HG03432 (cell line): ENCODE data around the gene GPRASP2.
"Not testable (repeated sequence)": the region's sequence is repeated elsewhere in the genome, so short reads cannot be mapped to it uniquely, and the experiment has no call there.

Experiments used
- ATAC-seq: cut with Tn5 transposase; IDR thresholded peaks from one replicate; pipeline ENCODE4 v1.9.1; 2021; ENCODE audit warnings: mild to moderate bottlenecking, moderate library complexity; ENCODE audit not compliant: unreplicated experiment

Gene GPRASP2

GRCh38 chrX:102712216-102712966, at the start of gene GPRASP2:
GPRASP2 (plus strand) TSS chrX:102712448; CDS start chrX:102714870, 2,422 bp downstream.
- ATAC-seq, result no peak

GRCh38 chrX:102663820-102664219, 48.4 kb upstream of the GPRASP2 start:
- not testable (repeated sequence) for ATAC-seq

GRCh38 chrX:102667034-102667433, 45.2 kb upstream of the GPRASP2 start:
- not testable (repeated sequence) for ATAC-seq

GRCh38 chrX:102669526-102669925, 42.7 kb upstream of the GPRASP2 start:
- ATAC-seq, result no peak

- no peak for ATAC-seq
Measured at GRCh38 chrX:102672856-102673255, 39.4 kb upstream of the GPRASP2 start.

GRCh38 chrX:102677479-102677878, 34.8 kb upstream of the GPRASP2 start:
- not testable (repeated sequence) for ATAC-seq

GRCh38 chrX:102684772-102685520, 27.3 kb upstream of the GPRASP2 start:
- no peak for ATAC-seq

- ATAC-seq, result no peak
Measured at GRCh38 chrX:102694749-102695148, 17.5 kb upstream of the GPRASP2 start.

- no peak for ATAC-seq
Measured at GRCh38 chrX:102696306-102696705, 15.9 kb upstream of the GPRASP2 start.

- no peak for ATAC-seq
Measured at GRCh38 chrX:102697494-102697893, 14.8 kb upstream of the GPRASP2 start.

GRCh38 chrX:102708900-102709299, 3.3 kb upstream of the GPRASP2 start:
- no peak for ATAC-seq

GRCh38 chrX:102711872-102712215, 404 bp upstream of the GPRASP2 start:
- no peak for ATAC-seq

GRCh38 chrX:102712981-102713625, 855 bp downstream of the GPRASP2 start:
- no peak for ATAC-seq

GRCh38 chrX:102714994-102715393, 2.7 kb downstream of the GPRASP2 start:
- no peak for ATAC-seq

GRCh38 chrX:102715967-102716366, 3.7 kb downstream of the GPRASP2 start:
- ATAC-seq, result no peak

GRCh38 chrX:102720237-102721168, 8.3 kb downstream of the GPRASP2 start, which contains the start of gene GPRASP3:
GPRASP3 (plus strand) TSS chrX:102720743; CDS start chrX:102748996, 28,253 bp downstream.
- ATAC-seq, result peak; percentile 100

GRCh38 chrX:102721169-102721506, 8.9 kb downstream of the GPRASP2 start:
- not testable (repeated sequence) for ATAC-seq

GRCh38 chrX:102723456-102723855, 11.2 kb downstream of the GPRASP2 start:
- ATAC-seq, result no peak

- ATAC-seq, result no peak
Measured at GRCh38 chrX:102727761-102728160, 15.5 kb downstream of the GPRASP2 start.

GRCh38 chrX:102728646-102729045, 16.4 kb downstream of the GPRASP2 start:
- no peak for ATAC-seq

GRCh38 chrX:102739657-102740056, 27.4 kb downstream of the GPRASP2 start:
- no peak for ATAC-seq
